Astrocyte of the cerebellum (primary cell): ENCODE measurements around the gene MFN2.

Experiments
- DNase-seq: peaks from one replicate; pipeline ENCODE4 v3.0.0-alpha.2; 2011; ENCODE audit warnings: low read depth
- H3K4me3 ChIP-seq: 2 replicates; pipeline ENCODE4 v1.5.1; 2011; ENCODE audit warnings: mild to moderate bottlenecking, low read depth, low read length, moderate library complexity
- CTCF ChIP-seq: IDR thresholded peaks from 2 replicates; pipeline ENCODE4 v1.5.1; 2012; ENCODE audit warnings: low read length, low read depth, moderate library complexity, mild to moderate bottlenecking; ENCODE audit errors: missing control alignments
- in situ Hi-C: cut with HindIII; loops from 2 replicates; pipeline ENCODE4 v1.10.0; 2017; ENCODE audit warnings: low sequenced_read_pairs

The MFN2 gene

DNA sequence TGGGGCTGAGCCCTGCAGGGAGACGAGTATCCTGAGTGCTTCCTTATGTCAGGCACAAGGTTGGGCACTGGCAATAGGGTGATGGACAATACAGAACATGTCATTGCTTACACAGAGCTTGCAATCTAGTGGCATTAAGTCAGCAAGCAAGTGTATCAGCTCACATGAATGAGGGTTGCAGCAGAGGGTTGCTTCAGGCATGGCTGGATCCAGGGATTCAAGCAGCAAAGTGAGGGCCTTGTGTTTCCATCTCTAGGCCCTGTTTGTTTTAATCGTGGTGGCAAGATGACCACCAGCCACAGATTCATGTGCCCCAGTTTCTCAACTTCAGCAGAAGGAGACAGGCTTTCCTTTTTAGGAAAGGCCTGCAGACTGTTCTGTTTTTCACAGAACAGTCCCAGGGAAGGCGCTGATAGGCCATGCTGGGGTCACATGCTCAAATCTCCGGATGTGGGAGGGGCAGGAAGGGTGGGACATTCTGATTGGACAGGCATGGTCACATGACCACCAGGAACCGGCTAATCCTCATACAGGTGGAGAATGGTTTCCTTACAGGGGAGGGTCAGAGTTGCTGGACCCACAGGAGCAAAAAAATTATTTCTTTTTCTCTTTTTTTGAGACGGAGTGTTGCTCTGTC lies 31.3 kb upstream of the MFN2 start:
- no peak for TF ChIP-seq CTCF
- H3K4me3 ChIP-seq: no peak overlapping the region
- DNase-seq: no peak
- in situ Hi-C loops: no loop called here

DNA sequence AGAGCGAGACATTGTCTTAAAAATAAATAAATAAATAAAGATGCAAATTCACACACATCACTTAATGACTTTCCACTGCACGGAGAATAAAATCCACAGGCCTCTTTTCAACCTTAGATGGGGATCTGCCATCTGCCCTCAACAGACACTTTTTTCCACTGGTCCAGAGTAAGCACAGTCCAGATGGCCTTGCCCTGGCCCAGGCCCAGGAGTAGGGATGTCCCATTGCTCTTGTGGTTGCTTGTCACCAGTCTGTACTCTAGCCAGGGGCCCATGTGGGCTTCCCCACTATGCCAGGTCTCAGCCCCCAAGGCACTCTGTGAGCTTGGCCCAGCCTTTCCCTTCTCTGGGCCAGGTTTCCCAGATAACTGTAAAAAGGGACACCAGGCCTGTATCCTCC lies 28.3 kb upstream of the MFN2 start:
- in situ Hi-C loops: no loop called here
- TF ChIP-seq CTCF: no peak
- no peak for DNase-seq
- no peak overlapping the region for H3K4me3 ChIP-seq

DNA sequence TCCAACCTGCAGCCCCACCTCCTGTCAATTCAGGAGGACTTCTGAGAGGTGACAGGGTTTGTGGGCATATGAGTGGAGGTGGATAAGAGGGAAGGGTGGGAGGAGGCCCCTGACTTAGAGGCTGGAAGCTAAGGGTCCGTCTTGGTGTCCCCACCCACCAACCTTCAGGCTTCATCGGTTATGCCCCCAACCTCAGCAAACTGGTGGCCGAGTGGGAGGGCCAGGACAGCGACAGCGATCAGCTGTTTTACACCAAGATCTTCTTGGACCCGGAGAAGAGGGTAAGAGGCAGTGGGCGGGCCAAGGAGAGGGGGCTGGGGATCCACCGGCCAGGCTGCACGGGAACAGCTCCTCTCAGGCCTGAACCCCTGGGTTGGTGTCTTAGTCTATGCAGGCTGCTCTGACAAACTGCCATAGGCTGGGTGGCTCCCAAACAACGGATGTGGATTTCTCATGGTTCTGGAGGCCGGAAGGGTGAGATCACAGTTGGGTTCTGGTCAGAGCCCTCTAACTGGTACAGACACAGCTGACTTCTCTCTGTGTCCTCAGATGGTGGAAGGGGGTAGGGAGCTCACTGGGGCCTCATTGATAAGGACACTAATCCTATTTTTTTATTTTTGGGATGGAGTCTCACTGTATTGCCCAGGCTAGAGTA lies 27.7 kb upstream of the MFN2 start:
- no peak for TF ChIP-seq CTCF
- in situ Hi-C loops: no loop called here
- no peak for DNase-seq
- no peak overlapping the region for H3K4me3 ChIP-seq

DNA sequence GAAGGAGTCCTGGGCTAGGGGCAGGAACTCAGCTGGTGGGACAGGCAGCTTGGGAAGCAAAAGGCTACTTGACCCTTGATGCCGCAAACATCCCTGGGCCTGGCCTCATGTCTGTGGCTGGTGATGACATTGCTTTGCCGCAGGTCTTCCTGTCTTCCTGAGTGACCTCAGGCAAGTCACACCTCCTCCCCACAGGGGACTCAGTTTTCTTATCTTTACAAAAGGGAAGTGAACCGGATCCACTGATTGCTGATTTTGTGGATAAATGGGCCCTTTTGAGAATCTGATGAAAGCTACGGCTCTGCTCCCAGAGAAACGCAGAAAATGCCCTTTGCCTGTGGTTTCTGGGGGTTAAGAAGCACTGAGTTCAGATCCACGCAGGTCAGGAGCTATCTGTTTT lies 25.0 kb upstream of the MFN2 start:
- H3K4me3 ChIP-seq: no peak overlapping the region
- TF ChIP-seq CTCF: no peak
- DNase-seq: no peak
- in situ Hi-C loops: no loop called here

DNA sequence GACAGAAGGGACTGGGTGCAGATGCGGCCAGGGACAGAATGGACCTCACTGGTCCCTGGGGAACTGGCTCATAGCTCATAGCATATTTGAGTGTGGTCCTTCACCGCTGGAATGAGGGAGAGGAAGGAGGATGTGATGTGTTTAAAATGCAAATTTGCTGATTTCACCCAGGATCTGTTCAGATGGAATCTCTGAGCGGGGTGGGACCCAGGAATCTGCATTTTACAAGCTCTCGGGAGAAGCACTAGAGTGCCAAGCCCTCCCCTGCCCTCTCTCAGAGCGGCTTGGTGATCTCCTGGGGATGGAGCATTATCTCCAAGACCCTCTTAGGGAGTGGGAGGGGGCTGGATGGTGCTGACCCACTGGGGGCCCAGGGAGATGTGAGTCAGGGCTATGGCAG lies 22.8 kb upstream of the MFN2 start:
- H3K4me3 ChIP-seq: no peak overlapping the region
- in situ Hi-C loops: no loop called here
- no peak for TF ChIP-seq CTCF
- no peak for DNase-seq

DNA sequence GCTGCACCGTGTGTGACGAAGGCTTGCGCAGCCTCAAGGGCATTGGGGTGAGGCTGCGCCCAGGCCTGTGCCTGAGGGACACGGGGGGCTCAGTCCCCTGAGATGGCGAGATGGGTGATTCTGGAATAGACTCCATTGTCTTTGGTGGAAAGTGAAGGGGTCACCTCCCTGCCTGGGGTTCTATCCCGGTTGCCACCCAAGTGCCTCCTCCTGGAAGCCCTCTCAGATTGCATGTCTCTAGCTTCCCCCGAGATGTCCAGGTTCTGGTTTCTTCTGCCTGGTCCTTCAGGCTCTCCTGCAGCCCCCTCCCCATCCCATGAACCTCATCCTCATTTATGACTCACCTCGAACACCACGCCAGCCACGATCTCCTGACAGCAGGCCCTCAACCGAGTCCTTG lies 22.3 kb upstream of the MFN2 start:
- in situ Hi-C loops: no loop called here
- TF ChIP-seq CTCF: no peak
- DNase-seq: no peak
- no peak overlapping the region for H3K4me3 ChIP-seq
